HG03135 (cell line): Measurements from ENCODE around the gene TBKBP1.
"Not testable (repeated sequence)": the region's sequence is repeated elsewhere in the genome, so short reads cannot be mapped to it uniquely, and the experiment has no call there.

Experiments used
- ATAC-seq: cut with Tn5 transposase; IDR thresholded peaks from one replicate; pipeline ENCODE4 v1.9.1; 2021; ENCODE audit warnings: mild to moderate bottlenecking, moderate library complexity; ENCODE audit not compliant: unreplicated experiment

The TBKBP1 gene

GRCh38 chr17:47678196-47678595 lies 15.8 kb upstream of the TBKBP1 start:
- ATAC-seq: no peak

DNA sequence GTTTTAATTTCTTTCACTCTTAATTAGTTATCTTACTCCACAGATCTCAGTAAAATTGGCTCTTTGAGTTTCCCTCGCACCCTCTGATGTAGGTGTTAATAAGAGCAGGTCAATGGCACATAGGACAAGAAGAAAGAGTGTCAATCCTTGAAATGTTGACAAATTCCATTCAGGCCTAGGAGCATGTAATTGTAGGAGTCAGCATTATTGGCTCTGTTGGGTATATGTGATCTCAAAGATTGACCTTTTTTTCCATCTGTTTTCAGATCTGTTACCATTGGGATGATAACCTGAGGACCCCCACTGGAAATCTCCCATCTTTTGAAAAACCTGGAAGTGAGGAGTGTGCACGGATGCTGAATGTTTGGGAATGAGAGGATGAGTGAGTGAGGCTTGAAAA lies 11.8 kb upstream of the TBKBP1 start:
- ATAC-seq: no peak

DNA sequence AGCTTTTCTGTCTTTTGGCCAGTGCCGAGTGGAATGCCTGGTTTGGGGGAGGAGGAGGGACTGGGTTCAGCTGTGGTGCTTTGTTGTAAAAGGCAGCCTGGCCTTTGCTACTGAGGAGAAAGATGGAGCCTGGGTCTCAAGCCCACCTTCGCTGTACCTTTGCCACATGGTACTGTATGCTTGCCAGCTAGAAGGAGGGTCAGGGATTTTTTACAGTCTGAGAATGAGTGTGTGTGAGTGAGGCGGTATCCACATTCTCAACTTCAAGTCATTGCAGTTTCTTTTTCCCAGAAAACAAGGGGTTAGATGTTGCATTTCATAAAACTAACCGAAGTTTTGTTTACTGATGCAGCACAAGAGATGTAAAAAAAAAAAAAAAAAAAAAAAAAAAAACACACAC lies 11.2 kb upstream of the TBKBP1 start:
- not testable (repeated sequence) for ATAC-seq

GRCh38 chr17:47684025-47684424 lies 9.9 kb upstream of the TBKBP1 start:
- ATAC-seq: no peak

GRCh38 chr17:47684535-47685193 lies 9.3 kb upstream of the TBKBP1 start:
- no peak for ATAC-seq

DNA sequence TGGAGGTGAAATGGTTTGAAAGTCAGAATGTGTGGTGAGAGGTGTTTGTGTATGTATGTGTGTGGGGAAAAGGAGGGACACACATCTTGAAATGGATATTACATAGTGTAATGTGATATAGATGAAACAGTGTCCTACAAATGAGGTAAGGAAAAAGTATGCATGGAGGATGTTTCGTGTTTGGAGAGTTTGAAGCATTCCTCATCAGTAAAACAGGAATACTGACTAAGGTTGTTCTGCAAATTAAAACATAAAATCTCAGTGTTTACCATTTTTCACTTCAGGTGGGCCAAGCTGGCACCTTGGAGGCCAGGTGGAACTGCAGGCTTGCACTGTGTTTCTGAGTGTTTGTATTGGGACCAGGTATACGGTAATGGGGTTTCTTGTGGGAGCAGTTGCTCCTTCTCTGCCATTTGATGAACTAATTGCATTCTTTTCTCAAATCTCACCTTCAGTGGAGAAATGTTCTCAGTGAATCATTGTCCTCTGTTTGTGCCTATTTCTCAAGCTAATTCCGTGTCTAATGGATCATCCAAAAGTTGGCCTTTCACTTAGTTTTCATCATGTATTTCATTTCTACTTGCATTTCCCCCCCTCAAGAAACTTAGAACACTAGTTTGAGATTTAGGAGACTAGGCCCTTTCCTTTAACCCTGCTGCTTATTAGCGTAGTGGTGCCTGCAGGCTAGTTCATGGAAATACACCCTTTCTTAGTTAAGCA lies 8.2 kb upstream of the TBKBP1 start:
- no peak for ATAC-seq

- ATAC-seq: no peak
These were observed 7.7 kb upstream of the TBKBP1 start for GRCh38 chr17:47686276-47686635.

DNA sequence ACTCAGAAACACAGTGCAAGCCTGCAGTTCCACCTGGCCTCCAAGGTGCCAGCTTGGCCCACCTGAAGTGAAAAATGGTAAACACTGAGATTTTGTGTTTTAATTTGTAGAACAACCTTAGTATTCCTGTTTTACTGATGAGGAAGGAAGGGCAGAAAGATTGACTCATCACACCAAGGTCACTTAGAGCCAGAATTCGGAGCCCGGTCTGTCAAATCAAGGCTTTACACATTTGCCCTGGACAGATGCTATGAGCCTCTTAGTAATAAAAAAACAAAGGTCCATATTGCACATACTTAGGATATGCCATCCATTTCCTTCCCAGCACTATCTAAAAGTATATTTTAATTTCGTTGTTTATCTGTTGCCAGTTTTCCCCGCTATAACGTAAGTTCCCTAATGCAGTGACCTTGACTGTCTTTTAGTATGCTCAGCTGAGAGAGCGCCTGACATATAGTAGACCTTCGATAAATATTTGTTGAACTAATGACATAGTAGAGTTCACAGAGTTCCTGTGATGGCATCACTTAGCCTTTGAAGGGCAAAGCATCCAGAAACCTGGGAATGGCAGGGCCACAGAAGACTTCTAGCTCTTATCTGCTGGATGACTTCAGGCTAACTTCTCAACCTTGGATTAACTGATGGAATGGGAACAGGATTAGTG lies 7.2 kb upstream of the TBKBP1 start:
- ATAC-seq: no peak

GRCh38 chr17:47687328-47687690 lies 6.7 kb upstream of the TBKBP1 start:
- no peak for ATAC-seq

DNA sequence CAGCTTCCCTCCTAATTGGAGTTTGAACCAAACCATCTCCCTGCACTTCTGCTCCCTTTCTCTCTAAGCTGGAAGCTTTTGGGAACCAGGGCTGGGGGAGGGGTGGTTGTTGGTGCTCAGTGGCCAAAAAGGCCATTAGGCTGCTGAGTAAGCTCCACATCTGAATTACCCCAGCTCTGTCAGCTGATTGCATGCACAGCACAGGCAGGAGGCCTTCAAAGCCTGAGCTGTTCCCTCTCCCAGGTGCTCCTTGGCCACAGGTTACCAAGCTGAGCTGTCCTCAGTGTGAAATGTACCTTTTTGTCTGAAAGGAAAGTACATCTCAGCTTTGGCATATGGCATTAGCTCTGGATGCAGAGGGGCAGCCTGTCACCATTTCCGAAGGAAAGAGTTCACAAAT lies 6.2 kb upstream of the TBKBP1 start:
- no peak for ATAC-seq

DNA sequence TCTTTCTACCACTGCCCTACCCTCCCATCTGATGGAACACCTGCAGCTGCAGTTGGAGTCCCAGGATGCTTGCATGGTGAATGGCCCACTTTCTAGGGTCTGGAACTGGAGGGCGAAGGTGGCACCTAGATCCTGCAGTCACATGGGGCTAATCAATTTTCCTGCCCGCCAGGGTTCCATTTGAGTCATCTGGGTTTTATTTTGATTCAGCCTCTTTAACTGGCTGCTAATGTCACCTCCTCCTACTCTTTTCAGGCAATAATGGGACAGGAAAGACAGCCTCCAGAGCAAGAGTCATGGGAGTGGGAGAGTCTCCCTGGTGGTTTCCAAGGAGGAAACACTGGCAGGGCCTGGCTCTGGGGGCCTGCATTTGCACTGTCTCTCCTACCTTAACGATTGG lies 3.8 kb upstream of the TBKBP1 start:
- ATAC-seq: no peak

- no peak for ATAC-seq
These were observed 1.6 kb upstream of the TBKBP1 start for GRCh38 chr17:47692137-47692894.

DNA sequence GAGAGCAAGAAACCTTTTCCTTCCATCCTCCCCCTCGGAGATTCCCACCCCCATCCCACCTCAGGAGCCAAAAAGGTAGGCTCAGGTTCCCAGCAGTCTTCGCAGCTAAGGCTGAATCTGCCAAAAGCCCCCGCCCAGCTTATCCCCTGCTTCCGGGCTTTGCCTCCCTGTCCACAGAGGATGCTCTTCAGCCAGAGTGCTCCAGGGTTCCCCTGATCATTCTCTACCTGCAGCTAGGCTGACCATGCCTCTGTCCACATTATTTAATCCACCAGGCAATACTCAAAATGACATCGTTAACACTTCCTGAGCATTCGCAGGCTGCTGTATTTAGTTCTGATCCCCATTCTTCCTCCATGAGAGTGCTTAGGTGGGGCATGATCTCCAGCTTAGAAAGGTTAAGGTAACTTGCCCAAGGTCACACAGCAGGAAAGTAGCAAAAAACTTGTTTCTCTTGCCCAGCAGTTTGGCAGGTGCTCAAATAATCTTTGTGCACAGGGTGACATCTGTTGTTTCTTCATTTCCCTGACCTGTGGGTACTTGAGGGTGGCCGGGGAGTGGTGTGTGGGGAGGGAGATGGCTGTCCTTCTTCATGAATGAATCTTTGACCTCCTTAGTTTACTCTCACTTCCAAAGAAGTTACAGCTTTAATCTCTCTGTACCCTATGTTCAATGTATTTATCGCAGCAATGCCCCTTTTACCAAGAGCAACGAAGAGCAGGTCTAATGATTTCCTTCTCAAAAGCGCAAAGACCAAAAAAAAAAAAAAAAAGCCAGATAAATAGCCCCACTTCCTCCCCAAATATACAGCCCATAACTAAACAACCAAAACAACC lies 848 bp upstream of the TBKBP1 start:
- ATAC-seq: no peak

GRCh38 chr17:47694581-47695428 lies 844 bp downstream of the TBKBP1 start:
- no peak for ATAC-seq

DNA sequence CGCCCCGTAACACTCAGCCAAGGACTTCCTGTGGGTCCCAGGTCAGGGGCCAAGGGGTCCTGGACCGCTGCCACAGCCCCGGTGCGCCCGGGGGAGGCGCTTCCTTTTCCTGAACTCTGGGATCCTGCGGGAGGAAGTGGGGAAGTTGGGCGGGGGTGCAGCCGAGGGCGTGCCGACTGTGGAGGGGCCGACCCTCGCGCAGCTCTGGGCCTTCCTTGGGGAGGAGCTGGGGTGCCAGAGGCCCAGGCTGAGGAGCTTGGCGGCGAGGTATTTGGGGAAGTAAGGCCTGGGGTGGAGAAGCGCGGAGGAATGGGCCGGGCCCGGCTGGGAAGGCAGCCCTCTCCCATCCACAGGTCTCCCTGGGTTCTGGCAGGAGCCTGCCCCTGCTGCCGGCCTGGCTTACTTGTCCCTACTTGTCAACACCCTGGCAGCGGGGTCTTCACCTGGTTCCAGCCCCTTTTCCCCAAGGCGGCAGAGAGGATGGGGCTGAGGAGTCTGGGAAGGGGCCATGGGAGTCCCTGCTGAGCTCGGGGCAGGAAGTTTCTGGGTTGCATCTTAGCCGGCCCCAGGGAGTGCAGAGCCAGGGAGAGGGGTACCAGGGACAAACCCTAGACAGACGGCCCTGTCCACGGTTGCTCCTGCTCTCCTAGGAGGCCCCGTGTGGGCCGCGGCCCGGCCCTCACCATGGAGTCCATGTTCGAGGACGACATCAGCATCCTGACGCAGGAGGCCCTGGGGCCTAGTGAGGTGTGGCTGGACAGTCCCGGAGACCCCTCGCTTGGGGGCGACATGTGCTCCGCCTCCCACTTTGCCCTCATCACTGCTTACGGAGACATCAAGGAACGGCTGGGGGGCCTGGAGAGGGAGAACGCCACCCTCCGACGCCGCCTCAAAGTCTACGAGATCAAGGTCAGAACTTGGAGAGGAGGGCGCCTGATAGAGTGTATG lies 1.7 kb downstream of the TBKBP1 start:
- ATAC-seq: no peak

DNA sequence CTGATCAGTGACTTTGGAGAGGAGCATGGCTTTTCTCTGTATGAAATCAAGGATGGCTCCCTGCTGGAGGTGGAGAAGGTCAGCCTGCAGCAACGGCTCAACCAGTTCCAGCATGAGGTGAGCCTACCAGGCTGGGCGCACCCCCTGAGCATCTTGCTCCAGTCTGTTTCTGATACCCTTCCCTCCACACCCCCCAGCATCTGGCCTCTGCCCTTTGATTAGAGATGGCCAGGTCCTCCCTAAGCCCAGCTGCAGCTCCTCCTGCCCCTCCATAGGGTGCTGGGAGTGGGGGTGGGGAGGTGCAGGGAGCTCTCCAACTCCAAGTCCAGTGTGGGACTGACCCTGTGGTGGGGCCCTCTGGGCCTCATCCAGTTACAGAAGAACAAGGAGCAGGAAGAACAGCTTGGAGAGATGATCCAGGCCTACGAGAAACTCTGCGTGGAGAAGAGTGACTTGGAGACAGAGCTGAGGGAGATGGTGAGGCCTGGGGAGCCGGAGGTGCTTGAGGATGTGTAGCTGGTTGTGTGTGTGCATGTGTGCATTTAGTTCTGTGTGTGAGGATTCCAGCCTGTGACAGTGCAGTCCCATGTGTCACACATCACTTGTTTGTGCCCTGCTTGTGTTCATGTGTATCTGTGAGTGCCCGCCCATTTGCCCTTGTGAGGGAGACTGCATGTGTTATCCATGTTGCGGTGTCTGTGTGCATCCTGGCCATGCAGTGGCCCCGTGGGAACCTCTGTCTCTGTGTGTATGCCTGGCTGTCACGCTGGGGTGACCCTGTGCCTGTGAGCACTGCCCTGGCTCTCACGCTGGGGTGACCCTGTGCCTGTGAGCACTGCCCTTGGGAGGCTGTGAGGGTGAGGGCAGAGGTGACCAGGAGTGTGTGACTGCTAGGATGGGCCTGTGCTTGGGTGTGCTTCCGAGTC lies 3.0 kb downstream of the TBKBP1 start:
- no peak for ATAC-seq

DNA sequence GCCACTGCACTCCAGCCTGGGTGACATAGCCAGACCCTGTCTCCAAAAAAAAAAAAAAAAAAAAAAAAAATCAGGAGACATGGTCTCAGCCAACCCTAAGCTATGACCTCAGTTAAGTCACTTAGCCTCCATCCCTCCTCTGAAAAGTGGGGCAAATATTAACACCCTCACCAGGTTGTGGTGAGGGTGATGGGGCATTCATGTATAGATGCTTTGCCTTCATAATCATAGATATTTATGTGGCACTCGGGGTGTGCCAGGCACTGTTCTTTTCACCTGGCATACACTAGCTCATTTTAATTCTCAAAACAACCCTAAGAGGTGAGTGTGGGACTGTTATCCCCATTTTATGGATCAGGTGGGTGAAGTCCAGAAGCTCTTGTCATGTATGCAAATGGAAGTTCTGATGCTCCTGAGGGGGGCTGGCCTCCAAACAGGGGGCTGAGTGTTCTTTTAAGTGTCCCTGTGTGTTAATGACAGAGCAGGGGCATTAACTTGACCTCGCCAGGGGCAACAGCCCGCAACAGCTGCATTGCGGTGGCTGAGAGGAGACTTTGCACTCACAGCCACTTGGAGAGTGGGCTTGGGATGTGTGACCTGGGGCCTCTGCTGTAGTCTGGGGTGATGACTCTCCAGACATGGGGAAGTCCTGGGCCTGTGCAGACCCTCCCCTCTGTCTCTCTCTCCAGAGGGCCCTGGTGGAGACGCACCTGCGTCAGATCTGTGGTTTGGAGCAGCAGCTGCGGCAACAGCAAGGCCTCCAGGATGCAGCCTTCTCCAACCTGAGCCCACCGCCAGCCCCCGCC lies 4.1 kb downstream of the TBKBP1 start:
- no peak for ATAC-seq
